Thyroid gland (tissue), 4 donors: ENCODE measurements around the gene ZNF750. TPM values are rescaled to one million over a fixed set of nuclear protein-coding genes. Genes with fewer than 3 reads are reported as not detected.

Experiments
- DNase-seq, 2 donors: peaks; one replicate each; pipeline ENCODE4 v3.0.0-alpha.2; 2019
- H3K27ac ChIP-seq, 3 donors: fragments of 200-600 bp; sonication (generic); 1 replicate in 2 of 3; 2 replicates in 1 of 3; pipeline ENCODE4 v1.5.1; 2016 to 2019; ENCODE audit warnings: mild to moderate bottlenecking in 1 of 3, moderate library complexity in 1 of 3
- H3K27me3 ChIP-seq: fragments of 200-600 bp; sonication (generic); one replicate; pipeline ENCODE4 v1.5.1; 2019
- H3K36me3 ChIP-seq, 2 donors: fragments of 200-600 bp; sonication (generic); one replicate each; pipeline ENCODE4 v1.5.1; 2016 to 2019
- H3K4me1 ChIP-seq, 2 donors: fragments of 200-600 bp; sonication (generic); one replicate each; pipeline ENCODE4 v1.5.1; 2017 to 2019
- H3K4me3 ChIP-seq, 3 donors: fragments of 200-600 bp; sonication (generic); replicated peaks in 1 of 3; 1 replicate in 2 of 3; 2 replicates in 1 of 3; pipeline ENCODE4 v1.5.1; 2016; ENCODE audit warnings: mild to moderate bottlenecking in 1 of 3
- H3K9me3 ChIP-seq: fragments of 200-600 bp; sonication (generic); one replicate; pipeline ENCODE4 v1.5.1; 2017
- CTCF ChIP-seq, 6 experiments: fragments of 200-600 bp in 3 of 6; fragments of 450-650 bp in 3 of 6; sonication (generic) in 3 of 6; IDR thresholded peaks; one replicate each; pipeline ENCODE4 v1.5.1; 2016 to 2019; ENCODE audit warnings: antibody characterized with exemption in 6 of 6, mild to moderate bottlenecking in 2 of 6, inconsistent platforms in 1 of 6, moderate library complexity in 1 of 6
- POLR2A ChIP-seq, 2 donors: fragments of 450-650 bp; IDR thresholded peaks; one replicate each; pipeline ENCODE4 v1.6.1; 2017; ENCODE audit warnings: antibody characterized with exemption in 2 of 2, mild to moderate bottlenecking in 2 of 2, moderate library complexity in 1 of 2
- WGBS, 2 donors: methylation state at CpG; one replicate each; pipeline ENCODE4 v1.1.5; 2017; 5-methylcytosine and 5-hydroxymethylcytosine counted together
- intact Hi-C: fragments of 100-400 bp; cut with DNase I; formaldehyde crosslinking; loops from one replicate; pipeline ENCODE4 v1.15.1; 2023
- total RNA-seq, 4 donors: library from RNA; depleted of rRNA; stranded (reverse); fragments of >200 nt; gene quantifications; one replicate each; pipeline ENCODE4 v1.2.3, GENCODE V29; 2016

Gene ZNF750
- total RNA-seq, 4 donors from 2014 or later = 3.0 to 6.0 (median 4.5) TPM

- Histone ChIP-seq H3K9me3 (no peaks in the 10 kb centered on the region), H3K27me3 (no peaks in the 10 kb centered on the region), H3K27ac (no peak overlapping the region), H3K36me3 (no peaks in the 10 kb centered on the region), H3K4me1 (peaks cover 4 to 15% of the 10 kb centered on the region in 2 donors), H3K4me3 (no peak overlapping the region)
- WGBS, 2 donors = 95 to 98% methylated on average over 26 of the region's 26 CpGs
- DNase-seq = no peak
- TF ChIP-seq POLR2A (IDR thresholded peaks at IDR 0.05) (no peak), CTCF (IDR thresholded peaks at IDR 0.05) (no peak)
- intact Hi-C loops = no loop called here
Observed at GRCh38 chr17:82828875-82829487, 10.8 kb downstream of the ZNF750 start.

GRCh38 chr17:82826956-82827355 lies 12.9 kb downstream of the ZNF750 start:
- no peaks in the 10 kb centered on the region for H3K27me3 ChIP-seq
- H3K36me3 ChIP-seq = no peaks in the 10 kb centered on the region
- H3K9me3 ChIP-seq = no peaks in the 10 kb centered on the region
- WGBS, 2 donors = 81 to 92% methylated on average over 7 of the region's 7 CpGs
- H3K4me3 ChIP-seq = no peak overlapping the region
- no peak overlapping the region for H3K27ac ChIP-seq
- peaks cover 4 to 6% of the 10 kb centered on the region in 2 donors for H3K4me1 ChIP-seq
- intact Hi-C loops = no loop called here
- DNase-seq = no peak
- TF ChIP-seq POLR2A (IDR thresholded peaks at IDR 0.05) (no peak), CTCF (IDR thresholded peaks at IDR 0.05) (no peak)

- TF ChIP-seq CTCF (IDR thresholded peaks at IDR 0.05) = no peak
- TF ChIP-seq POLR2A (IDR thresholded peaks at IDR 0.05) = no peak
- no peak for DNase-seq
- intact Hi-C loops = no loop called here
Observed at GRCh38 chr17:82826211-82826610, 13.6 kb downstream of the ZNF750 start.

GRCh38 chr17:82825540-82826124 lies 14.2 kb downstream of the ZNF750 start:
- H3K36me3 ChIP-seq = no peaks in the 10 kb centered on the region
- WGBS, 2 donors = 95 to 96% methylated on average over 8 of the region's 8 CpGs
- intact Hi-C loops = no loop called here

More at GRCh38 chr17:82826211-82826610, 13.6 kb downstream of the ZNF750 start:
- Histone ChIP-seq H3K9me3 (no peaks in the 10 kb centered on the region), H3K36me3 (no peaks in the 10 kb centered on the region), H3K27ac (no peak overlapping the region), H3K4me3 (no peak overlapping the region), H3K4me1 (peaks cover 0 to 4% of the 10 kb centered on the region in 2 donors), H3K27me3 (no peaks in the 10 kb centered on the region)

More at GRCh38 chr17:82825540-82826124, 14.2 kb downstream of the ZNF750 start:
- Histone ChIP-seq H3K4me1 (peaks cover 0 to 4% of the 10 kb centered on the region in 2 donors), H3K27me3 (no peaks in the 10 kb centered on the region), H3K9me3 (no peaks in the 10 kb centered on the region), H3K27ac (no peak overlapping the region), H3K4me3 (no peak overlapping the region)
- TF ChIP-seq CTCF (IDR thresholded peaks at IDR 0.05) (no peak), POLR2A (IDR thresholded peaks at IDR 0.05) (no peak)
- DNase-seq = no peak
